ENCODE data around the gene KCNJ5.
A peak's percentile ranks its signal among the peaks of the same experiment; 100 is the strongest.

KCNJ5 gene

GRCh38 chr11:128852327-128853023 lies 38.7 kb upstream of the KCNJ5 start:
- TF ChIP-seq CTCF (IDR thresholded peaks at IDR 0.05; ENCODE audit: control insufficient read depth, extremely low read depth, insufficient read depth), result no peak
- H3K4me3 ChIP-seq (ENCODE audit: low read depth, low read length), result no peak overlapping the region
- no peak for DNase-seq (ENCODE audit: low read depth)

GRCh38 chr11:128853559-128853958 lies 37.6 kb upstream of the KCNJ5 start:
- H3K4me3 ChIP-seq (ENCODE audit: low read depth, low read length), result no peak overlapping the region
- TF ChIP-seq CTCF (IDR thresholded peaks at IDR 0.05; ENCODE audit: control insufficient read depth, extremely low read depth, insufficient read depth), result no peak
- no peak for DNase-seq (ENCODE audit: low read depth)

- no peak overlapping the region for H3K4me3 ChIP-seq (ENCODE audit: low read depth, low read length)
- no peak for TF ChIP-seq CTCF (IDR thresholded peaks at IDR 0.05; ENCODE audit: control insufficient read depth, extremely low read depth, insufficient read depth)
- no peak for DNase-seq (ENCODE audit: low read depth)
These were observed 36.3 kb upstream of the KCNJ5 start for GRCh38 chr11:128854841-128855240.

- H3K4me3 ChIP-seq (ENCODE audit: low read depth, low read length), result no peak overlapping the region
- DNase-seq (ENCODE audit: low read depth), result no peak
- TF ChIP-seq CTCF (IDR thresholded peaks at IDR 0.05; ENCODE audit: control insufficient read depth, extremely low read depth, insufficient read depth), result no peak
These were observed 34.9 kb upstream of the KCNJ5 start for GRCh38 chr11:128856241-128856640.

- no peak for DNase-seq (ENCODE audit: low read depth)
- H3K4me3 ChIP-seq (ENCODE audit: low read depth, low read length), result no peak overlapping the region
- no peak for TF ChIP-seq CTCF (IDR thresholded peaks at IDR 0.05; ENCODE audit: control insufficient read depth, extremely low read depth, insufficient read depth)
These were observed 33.8 kb upstream of the KCNJ5 start for GRCh38 chr11:128857341-128857740.

- H3K4me3 ChIP-seq (ENCODE audit: low read depth, low read length), result no peak overlapping the region
- DNase-seq (ENCODE audit: low read depth), result peak; percentile 8
These were observed 31.4 kb upstream of the KCNJ5 start for GRCh38 chr11:128859563-128860441.

More at GRCh38 chr11:128859563-128860441, 31.4 kb upstream of the KCNJ5 start:
- peak; percentile 94 for TF ChIP-seq CTCF (IDR thresholded peaks at IDR 0.05; ENCODE audit: control insufficient read depth, extremely low read depth, insufficient read depth)
